NOMO-1 treated with DMSO at 0.1 percent for 48 hours (cell line): ENCODE data around the gene WDR83.
"Not testable (repeated sequence)": the region's sequence is repeated elsewhere in the genome, so short reads cannot be mapped to it uniquely, and the experiment has no call there.

Experiments
- DNase-seq: peaks from one replicate; lab custom pipeline; 2025; ENCODE audit not compliant: unreplicated experiment; lab: John Stamatoyannopoulos, UW

The WDR83 gene

GRCh38 chr19:12655546-12655945, 11.1 kb upstream of the WDR83 start:
- no peak for DNase-seq

DNA sequence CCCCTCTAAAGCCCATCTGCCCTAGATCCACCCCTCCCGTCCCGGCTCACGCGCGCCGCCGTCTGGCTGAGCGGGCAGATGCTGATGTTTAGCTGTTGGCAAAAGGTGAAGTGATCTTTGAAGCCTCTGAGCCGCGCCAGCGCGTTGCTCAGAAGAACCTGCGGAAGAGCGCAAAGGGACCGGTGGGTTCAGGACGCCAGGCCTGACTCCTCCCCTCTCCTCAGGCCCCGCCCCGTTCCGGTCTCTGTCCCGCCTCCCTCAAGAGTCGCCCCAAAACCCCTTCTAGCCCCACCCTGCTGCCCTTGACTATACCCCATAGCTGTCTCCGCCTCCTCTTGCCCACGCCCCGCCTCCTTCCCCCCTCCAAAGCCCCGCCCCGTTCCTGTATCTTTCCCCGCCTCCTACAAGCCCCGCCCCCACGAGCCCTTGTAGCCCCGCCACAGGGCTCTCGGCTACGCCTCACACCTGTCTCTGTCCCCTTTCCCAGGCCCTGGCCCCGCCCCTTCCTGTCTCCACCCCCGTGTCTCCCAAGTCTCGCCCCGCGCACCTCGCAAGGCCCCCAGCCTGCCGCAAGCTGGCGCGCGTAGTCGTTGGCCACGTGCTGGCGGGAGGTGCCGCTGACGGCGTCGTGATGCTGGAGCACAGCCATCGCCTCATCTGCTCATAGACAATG, 9.6 kb upstream of the WDR83 start:
- DNase-seq: no peak

DNA sequence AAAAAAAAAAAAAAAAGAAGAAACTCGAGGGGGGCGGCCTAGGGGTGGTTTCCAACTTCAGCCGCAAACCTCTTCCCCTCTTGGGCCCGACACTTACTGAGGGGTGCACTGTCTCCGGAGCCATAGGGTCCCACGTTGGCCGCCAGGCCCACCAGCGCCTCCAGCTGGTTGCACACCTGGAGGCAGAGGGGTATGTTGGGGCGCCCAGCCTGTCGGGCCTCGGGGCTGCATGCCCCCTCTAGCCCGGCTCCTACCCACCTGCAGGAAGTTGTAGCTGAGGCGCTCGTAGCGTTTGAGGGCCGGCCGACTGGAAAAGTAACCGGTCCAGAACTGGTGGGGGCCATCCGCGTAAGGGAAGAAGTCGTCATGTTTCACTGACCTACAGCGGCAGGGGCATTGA, 8.6 kb upstream of the WDR83 start:
- no peak for DNase-seq

DNA sequence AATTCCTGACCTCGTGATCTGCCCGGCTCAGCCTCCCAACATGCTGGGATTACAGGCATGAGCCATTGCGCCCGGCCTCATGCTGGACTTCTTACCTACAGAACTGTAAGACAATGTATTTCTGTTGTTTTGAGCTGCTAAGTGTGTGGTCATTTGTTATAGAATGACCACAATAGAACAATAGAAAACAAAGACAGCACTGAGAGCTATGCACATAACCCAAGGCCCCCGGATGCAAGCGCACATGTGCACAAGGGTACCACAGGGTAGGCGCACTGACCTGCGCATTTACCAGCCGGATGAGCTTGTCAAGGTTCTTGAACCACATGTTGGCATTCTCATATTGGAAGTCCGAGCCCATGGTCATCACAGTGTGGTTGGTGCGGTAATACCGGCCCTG, 5.6 kb upstream of the WDR83 start:
- no peak for DNase-seq

DNA sequence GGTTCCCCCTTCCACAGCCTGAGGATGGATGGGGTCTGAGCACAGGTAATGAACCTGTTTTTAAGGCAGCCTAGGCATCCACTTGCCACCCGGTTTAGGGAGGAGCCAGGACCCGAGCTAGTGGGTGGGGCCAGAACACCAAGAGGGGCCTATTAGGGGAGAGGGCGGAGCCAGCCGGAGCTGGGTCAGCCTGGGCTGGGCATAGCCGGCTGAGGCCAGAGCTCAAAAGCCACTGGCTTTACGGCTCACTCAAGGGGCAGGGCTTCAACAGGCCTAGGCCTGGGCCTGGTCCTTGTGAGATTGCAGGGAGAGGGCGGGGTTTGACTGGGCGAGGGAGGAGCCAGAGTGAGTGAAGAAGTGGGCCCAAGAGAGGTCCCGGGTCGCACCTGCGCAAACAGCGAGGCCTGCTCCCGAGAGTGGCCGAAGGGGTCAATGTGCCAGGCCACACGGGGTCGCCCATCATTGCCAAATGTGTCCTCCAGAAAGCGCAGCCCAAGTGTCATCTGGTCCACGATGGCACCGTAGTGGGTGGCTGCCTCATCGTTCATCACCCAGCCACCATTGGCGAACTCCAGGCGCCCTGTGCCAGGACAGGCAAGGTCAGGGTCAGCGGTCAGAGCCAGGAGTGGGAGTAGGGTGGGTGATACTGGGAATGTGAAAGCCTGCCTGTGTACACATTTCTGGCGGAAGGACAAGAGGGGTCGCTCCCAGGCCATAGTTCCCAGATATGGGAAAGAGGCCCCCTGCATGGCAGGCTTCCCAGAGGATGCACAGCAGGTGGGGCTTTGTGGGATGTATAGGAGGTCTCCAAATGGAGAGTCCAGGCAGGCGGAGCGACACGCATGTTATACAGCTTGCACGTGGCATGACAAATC, 2.0 kb upstream of the WDR83 start:
- DNase-seq: no peak

- DNase-seq: peak; percentile 95
Observed at GRCh38 chr19:12665281-12665573, 1.4 kb upstream of the WDR83 start.

GRCh38 chr19:12665671-12666264, 839 bp upstream of the WDR83 start:
- no peak for DNase-seq

DNA sequence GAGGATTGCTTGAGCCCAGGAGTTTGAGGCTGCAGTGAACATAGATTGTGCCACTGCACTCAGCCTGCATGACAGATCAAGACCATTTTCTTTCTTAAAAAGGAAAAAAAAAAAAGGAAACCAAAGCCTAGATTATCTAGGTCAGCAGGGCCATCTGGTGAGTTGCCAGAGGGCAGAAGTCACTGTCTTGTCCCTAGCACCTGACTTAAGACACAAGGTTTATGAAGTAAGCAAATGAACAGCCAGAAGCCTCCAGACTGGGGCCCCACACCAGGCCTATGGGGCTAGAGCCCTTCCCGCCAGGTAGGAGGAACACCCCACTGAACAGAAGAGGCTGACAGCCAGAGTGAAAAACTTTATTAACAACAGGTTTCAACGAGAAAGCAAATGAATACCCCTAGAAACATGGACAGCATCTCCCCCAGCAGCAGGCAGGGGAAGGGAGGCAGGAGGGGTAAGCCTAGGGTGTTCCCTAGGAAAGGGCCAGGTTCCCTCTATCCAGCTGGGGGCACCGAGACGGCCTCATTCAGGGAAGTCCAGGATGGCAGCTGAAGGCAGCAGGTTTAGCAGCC, 1.2 kb downstream of the WDR83 start:
- no peak for DNase-seq

DNA sequence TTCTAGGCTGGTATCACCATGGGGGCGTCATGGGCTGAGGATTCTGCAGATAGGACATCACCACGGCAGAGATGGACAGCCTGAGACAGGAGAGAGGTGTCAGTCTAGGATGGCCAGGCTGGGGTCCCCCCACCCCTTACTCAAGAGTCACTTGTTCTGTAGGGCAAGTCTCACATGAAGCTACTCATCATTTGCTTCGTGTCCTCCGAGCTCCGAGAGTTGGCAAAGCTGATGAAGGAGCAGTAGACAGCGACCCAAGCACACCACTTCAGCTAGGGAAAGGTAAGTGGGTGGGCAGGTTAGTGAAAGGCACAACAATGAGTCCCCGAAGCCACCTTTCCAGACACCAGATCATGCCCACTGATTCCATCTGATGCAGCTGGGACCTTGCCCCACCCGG, 1.7 kb downstream of the WDR83 start:
- DNase-seq: no peak

DNA sequence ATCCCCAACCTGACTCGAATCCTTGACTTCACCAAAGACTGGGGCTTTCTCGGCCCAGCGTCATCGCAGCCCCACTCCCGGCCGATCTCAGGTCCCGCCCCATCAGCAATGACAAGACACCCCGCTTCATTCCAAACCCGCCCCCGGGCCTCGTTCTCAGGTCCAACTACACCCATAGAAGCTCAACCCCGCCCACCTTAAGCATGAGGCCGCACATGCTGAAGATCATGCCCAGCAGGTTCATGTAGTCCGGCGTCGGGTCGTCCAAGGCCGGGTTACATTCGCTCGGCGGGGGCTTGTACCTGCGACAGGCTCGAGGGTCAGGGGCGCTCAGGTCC, 2.3 kb downstream of the WDR83 start:
- DNase-seq: no peak

GRCh38 chr19:12669270-12670158, 2.9 kb downstream of the WDR83 start:
- DNase-seq: peak; percentile 66

DNA sequence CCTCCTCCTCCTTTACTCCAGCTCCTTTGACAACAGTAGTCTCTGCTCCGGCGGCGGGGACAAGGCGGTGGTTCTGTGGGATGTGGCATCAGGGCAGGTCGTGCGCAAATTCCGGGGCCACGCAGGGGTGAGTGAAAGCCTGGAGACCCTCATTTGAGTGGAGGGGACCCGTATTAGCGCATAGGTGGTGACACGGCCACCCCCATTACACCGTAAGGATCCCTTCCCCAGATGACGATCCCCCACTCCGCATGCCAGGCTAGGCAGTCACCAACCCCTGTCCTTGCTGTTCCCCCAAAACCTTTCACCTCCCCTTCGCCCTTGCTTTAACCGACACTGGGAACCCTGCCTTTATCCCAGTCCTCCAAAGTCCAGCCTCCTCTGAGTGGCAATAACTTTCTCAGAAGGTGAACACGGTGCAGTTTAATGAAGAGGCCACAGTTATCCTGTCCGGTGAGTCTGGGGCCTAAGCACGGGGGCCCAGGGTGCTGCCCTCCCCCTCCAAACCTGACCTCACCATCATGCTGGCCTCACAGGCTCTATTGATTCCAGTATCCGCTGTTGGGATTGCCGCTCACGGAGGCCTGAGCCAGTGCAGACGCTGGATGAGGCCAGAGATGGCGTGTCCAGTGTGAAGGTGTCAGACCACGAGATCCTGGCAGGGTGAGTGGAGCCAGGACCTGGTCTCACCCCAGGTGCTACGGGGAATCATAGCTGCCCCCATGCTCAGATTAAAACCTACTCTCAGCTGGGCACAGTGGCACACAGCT, 3.7 kb downstream of the WDR83 start:
- no peak for DNase-seq

GRCh38 chr19:12672744-12673143, 6.1 kb downstream of the WDR83 start:
- DNase-seq: no peak

DNA sequence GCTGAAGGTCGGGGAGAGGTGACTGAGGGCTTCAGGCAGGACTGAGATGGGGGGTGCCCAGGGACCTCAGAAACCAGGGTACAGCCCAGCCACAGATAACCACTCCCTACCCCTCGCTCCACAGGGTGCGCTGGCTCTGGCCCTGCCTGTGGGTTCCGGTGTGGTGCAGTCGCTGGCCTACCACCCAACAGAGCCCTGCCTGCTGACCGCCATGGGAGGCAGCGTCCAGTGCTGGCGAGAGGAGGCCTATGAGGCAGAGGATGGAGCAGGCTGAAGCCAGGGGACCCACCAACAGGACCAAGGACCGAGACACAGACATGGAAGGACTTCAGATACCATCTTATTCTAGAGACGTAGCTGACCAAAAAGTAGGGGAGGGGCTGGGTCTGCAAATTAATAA, 8.8 kb downstream of the WDR83 start:
- DNase-seq: no peak

- no peak for DNase-seq
Observed at GRCh38 chr19:12675940-12676339, 9.3 kb downstream of the WDR83 start.

DNA sequence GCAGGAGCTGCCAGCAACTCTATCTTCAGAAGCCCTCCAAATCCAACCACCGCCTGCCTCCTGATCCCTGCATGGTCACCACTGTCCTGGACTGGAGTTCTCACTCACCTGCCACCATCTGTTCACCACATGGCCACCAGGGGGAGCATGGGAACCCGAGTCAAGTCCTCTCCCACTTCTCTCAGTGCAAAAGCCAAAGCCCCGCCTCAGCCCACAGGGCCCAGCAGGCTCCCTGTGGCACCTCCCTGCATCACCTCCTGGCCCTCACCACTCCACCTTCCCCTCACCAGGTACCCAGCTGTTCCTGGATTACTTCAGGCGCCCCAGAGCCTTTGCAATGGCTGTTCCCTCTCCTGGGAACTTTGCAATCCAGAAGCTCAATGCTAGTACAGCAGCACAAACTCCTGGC, 9.8 kb downstream of the WDR83 start:
- peak; percentile 51 for DNase-seq

DNA sequence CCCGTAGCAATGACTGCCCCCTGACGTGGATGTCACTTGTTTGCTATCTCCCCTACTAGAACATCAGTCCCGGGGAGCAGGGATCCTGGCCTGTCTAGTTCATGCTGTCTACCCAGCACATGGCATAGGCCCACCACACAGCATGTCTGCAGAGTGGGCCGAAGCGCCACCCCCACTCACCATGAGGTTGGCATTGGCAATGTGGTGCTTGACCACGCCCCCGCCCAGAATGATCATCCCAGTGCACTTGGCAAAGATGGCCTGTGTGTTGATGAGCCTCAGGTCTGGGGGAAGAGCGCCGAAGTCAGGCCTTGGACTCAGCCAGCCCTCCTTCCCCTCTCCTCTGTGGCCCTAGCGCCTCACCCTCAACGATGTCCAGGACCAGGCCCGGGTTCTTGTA, 10.3 kb downstream of the WDR83 start:
- no peak for DNase-seq

DNA sequence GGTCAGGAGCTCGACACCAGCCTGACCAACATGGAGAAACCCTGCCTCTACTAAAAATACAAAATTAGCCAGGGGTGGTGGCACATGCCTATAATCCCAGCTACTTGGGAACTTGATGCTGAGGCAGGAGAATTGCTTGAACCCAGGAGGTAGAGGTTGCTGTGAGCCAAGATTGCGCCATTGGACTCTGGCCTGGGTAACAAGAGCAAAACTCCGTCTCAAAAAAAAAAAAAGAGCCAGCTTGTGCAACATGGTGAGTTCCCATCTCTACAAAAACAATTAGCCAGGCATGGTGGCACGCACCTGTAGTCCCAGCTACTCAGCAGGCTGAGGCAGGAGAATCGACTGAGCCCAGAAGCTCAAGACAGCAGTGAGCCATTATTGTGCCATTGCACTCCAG, 11.4 kb downstream of the WDR83 start:
- not testable (repeated sequence) for DNase-seq

GRCh38 chr19:12680034-12680433, 13.4 kb downstream of the WDR83 start:
- DNase-seq: no peak
